ENCODE data around the gene FGGY. TPM values are rescaled to one million over a fixed set of nuclear protein-coding genes. Genes with fewer than 3 reads are reported as not detected.

FGGY gene
- total RNA-seq, 1 experiment from 2014 or later = 17.8 TPM

- ChIA-PET CTCF (no interaction called here), POLR2A (ENCODE audit: unreplicated experiment) (interaction anchor here (0.7 kb wide), 1 partner anchor 906 kb away, joined by 4 read pairs; the partner anchor contains the start of gene JUN)
- H3K27me3 ChIP-seq (ENCODE audit: insufficient read depth, low read depth) = no peaks in the 10 kb centered on the region
- no peaks in the 10 kb centered on the region for H3K9me3 ChIP-seq (ENCODE audit: insufficient read depth, low read depth)
- no peak overlapping the region for H3K4me2 ChIP-seq
- DNase-seq = no peak
- no peak overlapping the region for H3K27ac ChIP-seq
- intact Hi-C loops (cut with micrococcal nuclease; ENCODE audit: unreplicated experiment) = no loop called here
- no TSS peak for BruUV-seq (replicated peaks)
- no peaks in the 10 kb centered on the region for H3K36me3 ChIP-seq (ENCODE audit: low read depth)
- H3F3A ChIP-seq (ENCODE audit: insufficient read depth, low read depth) = no peaks in the 10 kb centered on the region
- TF ChIP-seq EZH2 (IDR thresholded peaks at IDR 0.05; ENCODE audit: low read depth) (no peak), CTCF (conservative IDR thresholded peaks at IDR 0.05) (no peak)
- H3K9me2 ChIP-seq (ENCODE audit: insufficient read depth) = no peaks in the 10 kb centered on the region
- no peak overlapping the region for H3K4me3 ChIP-seq
- H3K4me1 ChIP-seq (replicated peaks; ENCODE audit: insufficient read depth) = no peaks in the 10 kb centered on the region
- H3K79me2 ChIP-seq (ENCODE audit: low read depth) = no peaks in the 10 kb centered on the region
- H4K20me1 ChIP-seq (ENCODE audit: insufficient read depth) = no peaks in the 10 kb centered on the region
- H2AFZ ChIP-seq = no peak overlapping the region
Measured at GRCh38 chr1:59689730-59690129, 392.8 kb downstream of the FGGY start.

GRCh38 chr1:59690171-59690930 is 393.5 kb downstream of the FGGY start:
- no peak for DNase-seq
- Histone ChIP-seq H3K79me2 (ENCODE audit: low read depth) (no peaks in the 10 kb centered on the region), H3F3A (ENCODE audit: insufficient read depth, low read depth) (no peaks in the 10 kb centered on the region), H4K20me1 (ENCODE audit: insufficient read depth) (no peaks in the 10 kb centered on the region), H3K36me3 (ENCODE audit: low read depth) (no peaks in the 10 kb centered on the region), H3K27me3 (ENCODE audit: insufficient read depth, low read depth) (no peaks in the 10 kb centered on the region), H3K4me1 (replicated peaks; ENCODE audit: insufficient read depth) (no peaks in the 10 kb centered on the region), H3K9me2 (ENCODE audit: insufficient read depth) (no peaks in the 10 kb centered on the region), H3K4me3 (no peak overlapping the region), H3K27ac (no peak overlapping the region), H3K9me3 (ENCODE audit: insufficient read depth, low read depth) (no peaks in the 10 kb centered on the region), H2AFZ (no peak overlapping the region), H3K4me2 (no peak overlapping the region)
- intact Hi-C loops (cut with micrococcal nuclease; ENCODE audit: unreplicated experiment) = no loop called here
- no TSS peak for BruUV-seq (replicated peaks)
- TF ChIP-seq CTCF (conservative IDR thresholded peaks at IDR 0.05) = no peak
- TF ChIP-seq EZH2 (IDR thresholded peaks at IDR 0.05; ENCODE audit: low read depth) = no peak
- CTCF ChIA-PET = no interaction called here
- POLR2A ChIA-PET (ENCODE audit: unreplicated experiment) = no interaction called here

- no peaks in the 10 kb centered on the region for H3K79me2 ChIP-seq (ENCODE audit: low read depth)
- BruUV-seq (replicated peaks) = no TSS peak
- CTCF ChIA-PET = no interaction called here
Measured at GRCh38 chr1:59691261-59691660, 394.4 kb downstream of the FGGY start.

More at GRCh38 chr1:59691261-59691660, 394.4 kb downstream of the FGGY start:
- Histone ChIP-seq H3K4me2 (no peak overlapping the region), H3K9me2 (ENCODE audit: insufficient read depth) (no peaks in the 10 kb centered on the region), H3K4me3 (no peak overlapping the region), H4K20me1 (ENCODE audit: insufficient read depth) (no peaks in the 10 kb centered on the region), H2AFZ (no peak overlapping the region), H3K4me1 (replicated peaks; ENCODE audit: insufficient read depth) (no peaks in the 10 kb centered on the region), H3K27me3 (ENCODE audit: insufficient read depth, low read depth) (no peaks in the 10 kb centered on the region), H3K36me3 (ENCODE audit: low read depth) (no peaks in the 10 kb centered on the region), H3F3A (ENCODE audit: insufficient read depth, low read depth) (no peaks in the 10 kb centered on the region), H3K9me3 (ENCODE audit: insufficient read depth, low read depth) (no peaks in the 10 kb centered on the region), H3K27ac (no peak overlapping the region)
- intact Hi-C loops (cut with micrococcal nuclease; ENCODE audit: unreplicated experiment) = no loop called here
- POLR2A ChIA-PET (ENCODE audit: unreplicated experiment) = no interaction called here
- no peak for TF ChIP-seq CTCF (conservative IDR thresholded peaks at IDR 0.05)
- TF ChIP-seq EZH2 (IDR thresholded peaks at IDR 0.05; ENCODE audit: low read depth) = no peak
- DNase-seq = no peak
